GM23338 (cell line): ENCODE results near the gene FSIP1. TPM values are rescaled to one million over a fixed set of nuclear protein-coding genes. Genes with fewer than 3 reads are reported as not detected.

Experiments
- ATAC-seq: fragments of 200-7000 bp; cut with Tn5 transposase; 3 replicates; pipeline ENCODE4 v1.9.1; 2020
- DNase-seq: peaks from one replicate; pipeline ENCODE4 v3.0.0-alpha.2; 2015; ENCODE audit warnings: low spot score
- H2AFZ ChIP-seq: fragments of 200-600 bp; sonication (generic); 2 replicates; pipeline ENCODE4 v1.8.0; 2016; ENCODE audit warnings: antibody characterized with exemption, mild to moderate bottlenecking, moderate library complexity
- H3F3A ChIP-seq: fragments of 200-600 bp; sonication (generic); replicated peaks from 2 replicates; pipeline ENCODE4 v1.8.0; 2017; ENCODE audit warnings: antibody characterized with exemption, mixed run types, low read depth
- H3K27ac ChIP-seq: fragments of 200-600 bp; sonication (generic); 2 replicates; pipeline ENCODE4 v1.6.1; 2016; ENCODE audit warnings: low read depth
- H3K27me3 ChIP-seq: fragments of 200-600 bp; sonication (generic); 2 replicates; pipeline ENCODE4 v1.8.0; 2016; ENCODE audit warnings: mild to moderate bottlenecking, mixed run types, moderate library complexity; ENCODE audit not compliant: insufficient read depth
- H3K36me3 ChIP-seq: fragments of 200-600 bp; sonication (generic); 2 replicates; pipeline ENCODE4 v1.8.0; 2016; ENCODE audit warnings: mild to moderate bottlenecking; ENCODE audit not compliant: insufficient read depth
- H3K4me1 ChIP-seq: fragments of 200-600 bp; sonication (generic); 2 replicates; pipeline ENCODE4 v1.8.0; 2016; ENCODE audit warnings: mild to moderate bottlenecking, moderate library complexity; ENCODE audit not compliant: insufficient read depth
- H3K4me2 ChIP-seq: fragments of 200-600 bp; sonication (generic); 2 replicates; pipeline ENCODE4 v1.7.1; 2017; ENCODE audit warnings: mixed run types
- H3K4me3 ChIP-seq: fragments of 200-600 bp; sonication (generic); 2 replicates; pipeline ENCODE4 v1.6.1; 2016; ENCODE audit warnings: mixed run types
- H3K79me2 ChIP-seq: fragments of 200-600 bp; sonication (generic); replicated peaks from 2 replicates; pipeline ENCODE4 v1.8.0; 2017; ENCODE audit warnings: mild to moderate bottlenecking; ENCODE audit not compliant: insufficient read depth
- H3K9me2 ChIP-seq: fragments of 200-600 bp; sonication (generic); 2 replicates; pipeline ENCODE4 v1.8.0; 2017; ENCODE audit not compliant: insufficient read depth
- H4K20me1 ChIP-seq: fragments of 200-600 bp; sonication (generic); replicated peaks from 2 replicates; pipeline ENCODE4 v1.8.0; 2017; ENCODE audit warnings: mild to moderate bottlenecking; ENCODE audit not compliant: insufficient read depth
- H3K27ac Mint-ChIP-seq: 2 replicates; pipeline ENCODE4 v1.8.0; 2020; ENCODE audit warnings: inconsistent platforms, mild to moderate bottlenecking, moderate library complexity, mixed read lengths
- H3K27me3 Mint-ChIP-seq: 3 replicates; pipeline ENCODE4 v1.8.0; 2022; ENCODE audit warnings: low read depth, mild to moderate bottlenecking, moderate library complexity, mixed read lengths, inconsistent platforms; ENCODE audit not compliant: insufficient read depth, poor library complexity
- H3K36me3 Mint-ChIP-seq: 3 replicates; pipeline ENCODE4 v1.8.0; 2021; ENCODE audit warnings: low read depth, mild to moderate bottlenecking, inconsistent platforms, moderate library complexity, mixed read lengths
- H3K4me1 Mint-ChIP-seq: 3 replicates; pipeline ENCODE4 v1.8.0; 2020; ENCODE audit warnings: mild to moderate bottlenecking, inconsistent platforms, mixed read lengths
- H3K4me3 Mint-ChIP-seq: 3 replicates; pipeline ENCODE4 v1.8.0; 2021; ENCODE audit warnings: moderate library complexity, mild to moderate bottlenecking, inconsistent platforms, mixed read lengths
- H3K9me3 Mint-ChIP-seq: 3 replicates; pipeline ENCODE4 v1.8.0; 2020; ENCODE audit warnings: moderate library complexity, mild to moderate bottlenecking, inconsistent platforms, mixed read lengths
- CREB1 ChIP-seq: fragments of 250-450 bp; sonication (Bioruptor Pico); IDR thresholded peaks from 2 replicates; pipeline ENCODE4 v1.5.0; 2020; ENCODE audit warnings: low read depth, mild to moderate bottlenecking, moderate library complexity
- ETS1 ChIP-seq: IDR thresholded peaks from 2 replicates; pipeline ENCODE4 v1.6.1; 2016; ENCODE audit warnings: antibody characterized with exemption
- EZH2phosphoT487 ChIP-seq: fragments of 200-600 bp; sonication (generic); IDR thresholded peaks from one replicate; pipeline ENCODE4 v1.8.1; 2018; ENCODE audit warnings: antibody characterized with exemption; ENCODE audit not compliant: unreplicated experiment
- POLR2AphosphoS5 ChIP-seq: IDR thresholded peaks from 2 replicates; pipeline ENCODE4 v1.6.1; 2016; ENCODE audit warnings: antibody characterized with exemption, low read depth
- STAT1 ChIP-seq: IDR thresholded peaks from one replicate; pipeline ENCODE4 v1.6.1; 2016; ENCODE audit warnings: antibody characterized with exemption; ENCODE audit not compliant: unreplicated experiment
- ZNF114 ChIP-seq: fragments of 250-450 bp; sonication (Bioruptor Pico); IDR thresholded peaks from 2 replicates; pipeline ENCODE4 v1.5.0; 2020; ENCODE audit warnings: mild to moderate bottlenecking, moderate library complexity
- ZNF331 ChIP-seq: fragments of 250-450 bp; sonication (Bioruptor Pico); IDR thresholded peaks from 2 replicates; pipeline ENCODE4 v1.5.0; 2020; ENCODE audit warnings: low read depth, mild to moderate bottlenecking, moderate library complexity
- polyA plus RNA-seq: library from polyadenylated mRNA; unstranded; fragments of >200 nt; fragmentation: Nextera tagmentation; extraction: Ambion mirVana; gene quantifications from 2 replicates; pipeline ENCODE4 v1.2.1, GENCODE V29; 2016
- total RNA-seq: library from RNA; depleted of rRNA; stranded (reverse); fragments of >200 nt; shearing (Covaris generic); gene quantifications from 2 replicates; pipeline ENCODE4 v1.2.3, GENCODE V29; 2014
- TF ChIP-seq, protein P1 (sequence below): fragments of 250-450 bp; sonication (Bioruptor Pico); IDR thresholded peaks from 2 replicates; pipeline ENCODE4 v1.5.0; 2020; ENCODE audit warnings: mild to moderate bottlenecking, moderate library complexity
- TF ChIP-seq, protein P2 (sequence below), 2 experiments: fragments of 200-600 bp in 1 of 2; sonication (generic) in 1 of 2; conservative IDR thresholded peaks; 2 replicates each; pipeline versions ENCODE4 v1.5.1 to v1.6.1; 2016 to 2017; ENCODE audit warnings: antibody characterized with exemption in 2 of 2, low read depth in 2 of 2, mild to moderate bottlenecking in 2 of 2, moderate library complexity in 1 of 2

Gene FSIP1
- total and polyA plus RNA-seq, 2 experiments from 2014 or later: 0.92 to 2.1 TPM

DNA sequence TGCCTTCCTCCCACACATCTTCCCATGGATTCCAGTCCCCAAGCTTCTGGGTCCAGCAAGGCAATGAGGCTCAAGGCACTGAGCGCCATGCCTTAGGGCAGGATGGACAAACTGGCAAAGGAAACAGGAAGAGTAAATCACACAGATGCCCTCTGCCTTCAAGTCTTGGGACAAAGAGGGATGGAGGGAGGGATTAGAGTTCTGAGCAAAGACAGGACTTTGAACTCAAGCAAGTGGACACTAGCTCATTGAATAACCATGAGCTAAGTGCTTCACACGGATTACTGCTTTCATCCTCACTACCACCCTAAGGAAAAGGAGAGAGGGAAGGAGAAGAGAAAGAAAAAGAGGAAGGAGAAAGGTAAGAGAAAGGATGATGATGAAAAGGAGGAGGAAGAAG lies 209.4 kb downstream of the FSIP1 start (continued):
- TF ChIP-seq, protein P1, sequence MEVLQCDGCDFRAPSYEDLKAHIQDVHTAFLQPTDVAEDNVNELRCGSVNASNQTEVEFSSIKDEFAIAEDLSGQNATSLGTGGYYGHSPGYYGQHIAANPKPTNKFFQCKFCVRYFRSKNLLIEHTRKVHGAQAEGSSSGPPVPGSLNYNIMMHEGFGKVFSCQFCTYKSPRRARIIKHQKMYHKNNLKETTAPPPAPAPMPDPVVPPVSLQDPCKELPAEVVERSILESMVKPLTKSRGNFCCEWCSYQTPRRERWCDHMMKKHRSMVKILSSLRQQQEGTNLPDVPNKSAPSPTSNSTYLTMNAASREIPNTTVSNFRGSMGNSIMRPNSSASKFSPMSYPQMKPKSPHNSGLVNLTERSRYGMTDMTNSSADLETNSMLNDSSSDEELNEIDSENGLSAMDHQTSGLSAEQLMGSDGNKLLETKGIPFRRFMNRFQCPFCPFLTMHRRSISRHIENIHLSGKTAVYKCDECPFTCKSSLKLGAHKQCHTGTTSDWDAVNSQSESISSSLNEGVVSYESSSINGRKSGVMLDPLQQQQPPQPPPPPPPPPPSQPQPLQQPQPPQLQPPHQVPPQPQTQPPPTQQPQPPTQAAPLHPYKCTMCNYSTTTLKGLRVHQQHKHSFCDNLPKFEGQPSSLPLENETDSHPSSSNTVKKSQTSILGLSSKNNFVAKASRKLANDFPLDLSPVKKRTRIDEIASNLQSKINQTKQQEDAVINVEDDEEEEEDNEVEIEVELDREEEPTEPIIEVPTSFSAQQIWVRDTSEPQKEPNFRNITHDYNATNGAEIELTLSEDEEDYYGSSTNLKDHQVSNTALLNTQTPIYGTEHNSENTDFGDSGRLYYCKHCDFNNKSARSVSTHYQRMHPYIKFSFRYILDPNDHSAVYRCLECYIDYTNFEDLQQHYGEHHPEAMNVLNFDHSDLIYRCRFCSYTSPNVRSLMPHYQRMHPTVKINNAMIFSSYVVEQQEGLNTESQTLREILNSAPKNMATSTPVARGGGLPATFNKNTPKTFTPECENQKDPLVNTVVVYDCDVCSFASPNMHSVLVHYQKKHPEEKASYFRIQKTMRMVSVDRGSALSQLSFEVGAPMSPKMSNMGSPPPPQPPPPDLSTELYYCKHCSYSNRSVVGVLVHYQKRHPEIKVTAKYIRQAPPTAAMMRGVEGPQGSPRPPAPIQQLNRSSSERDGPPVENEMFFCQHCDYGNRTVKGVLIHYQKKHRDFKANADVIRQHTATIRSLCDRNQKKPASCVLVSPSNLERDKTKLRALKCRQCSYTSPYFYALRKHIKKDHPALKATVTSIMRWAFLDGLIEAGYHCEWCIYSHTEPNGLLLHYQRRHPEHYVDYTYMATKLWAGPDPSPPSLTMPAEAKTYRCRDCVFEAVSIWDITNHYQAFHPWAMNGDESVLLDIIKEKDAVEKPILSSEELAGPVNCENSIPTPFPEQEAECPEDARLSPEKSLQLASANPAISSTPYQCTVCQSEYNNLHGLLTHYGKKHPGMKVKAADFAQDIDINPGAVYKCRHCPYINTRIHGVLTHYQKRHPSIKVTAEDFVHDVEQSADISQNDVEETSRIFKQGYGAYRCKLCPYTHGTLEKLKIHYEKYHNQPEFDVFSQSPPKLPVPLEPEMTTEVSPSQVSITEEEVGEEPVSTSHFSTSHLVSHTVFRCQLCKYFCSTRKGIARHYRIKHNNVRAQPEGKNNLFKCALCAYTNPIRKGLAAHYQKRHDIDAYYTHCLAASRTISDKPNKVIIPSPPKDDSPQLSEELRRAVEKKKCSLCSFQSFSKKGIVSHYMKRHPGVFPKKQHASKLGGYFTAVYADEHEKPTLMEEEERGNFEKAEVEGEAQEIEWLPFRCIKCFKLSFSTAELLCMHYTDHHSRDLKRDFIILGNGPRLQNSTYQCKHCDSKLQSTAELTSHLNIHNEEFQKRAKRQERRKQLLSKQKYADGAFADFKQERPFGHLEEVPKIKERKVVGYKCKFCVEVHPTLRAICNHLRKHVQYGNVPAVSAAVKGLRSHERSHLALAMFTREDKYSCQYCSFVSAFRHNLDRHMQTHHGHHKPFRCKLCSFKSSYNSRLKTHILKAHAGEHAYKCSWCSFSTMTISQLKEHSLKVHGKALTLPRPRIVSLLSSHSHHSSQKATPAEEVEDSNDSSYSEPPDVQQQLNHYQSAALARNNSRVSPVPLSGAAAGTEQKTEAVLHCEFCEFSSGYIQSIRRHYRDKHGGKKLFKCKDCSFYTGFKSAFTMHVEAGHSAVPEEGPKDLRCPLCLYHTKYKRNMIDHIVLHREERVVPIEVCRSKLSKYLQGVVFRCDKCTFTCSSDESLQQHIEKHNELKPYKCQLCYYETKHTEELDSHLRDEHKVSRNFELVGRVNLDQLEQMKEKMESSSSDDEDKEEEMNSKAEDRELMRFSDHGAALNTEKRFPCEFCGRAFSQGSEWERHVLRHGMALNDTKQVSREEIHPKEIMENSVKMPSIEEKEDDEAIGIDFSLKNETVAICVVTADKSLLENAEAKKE: no peak
- TF ChIP-seq ZNF114 (CRISPR knock-in tag) (no peak), ZNF331 (CRISPR knock-in tag) (no peak), STAT1 (no peak), ETS1 (no peak), CREB1 (no peak)
- TF ChIP-seq, protein P2, sequence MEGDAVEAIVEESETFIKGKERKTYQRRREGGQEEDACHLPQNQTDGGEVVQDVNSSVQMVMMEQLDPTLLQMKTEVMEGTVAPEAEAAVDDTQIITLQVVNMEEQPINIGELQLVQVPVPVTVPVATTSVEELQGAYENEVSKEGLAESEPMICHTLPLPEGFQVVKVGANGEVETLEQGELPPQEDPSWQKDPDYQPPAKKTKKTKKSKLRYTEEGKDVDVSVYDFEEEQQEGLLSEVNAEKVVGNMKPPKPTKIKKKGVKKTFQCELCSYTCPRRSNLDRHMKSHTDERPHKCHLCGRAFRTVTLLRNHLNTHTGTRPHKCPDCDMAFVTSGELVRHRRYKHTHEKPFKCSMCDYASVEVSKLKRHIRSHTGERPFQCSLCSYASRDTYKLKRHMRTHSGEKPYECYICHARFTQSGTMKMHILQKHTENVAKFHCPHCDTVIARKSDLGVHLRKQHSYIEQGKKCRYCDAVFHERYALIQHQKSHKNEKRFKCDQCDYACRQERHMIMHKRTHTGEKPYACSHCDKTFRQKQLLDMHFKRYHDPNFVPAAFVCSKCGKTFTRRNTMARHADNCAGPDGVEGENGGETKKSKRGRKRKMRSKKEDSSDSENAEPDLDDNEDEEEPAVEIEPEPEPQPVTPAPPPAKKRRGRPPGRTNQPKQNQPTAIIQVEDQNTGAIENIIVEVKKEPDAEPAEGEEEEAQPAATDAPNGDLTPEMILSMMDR (conservative IDR thresholded peaks at IDR 0.05; ENCODE audit: low read depth in 2 of 2): no peak

GRCh38 chr15:39565851-39566250 lies 216.8 kb downstream of the FSIP1 start:
- Mint-ChIP-seq H3K27ac (no peak overlapping the region), H3K36me3 (no peaks in the 10 kb centered on the region), H3K4me1 (no peaks in the 10 kb centered on the region), H3K9me3 (no peaks in the 10 kb centered on the region), H3K27me3 (no peaks in the 10 kb centered on the region), H3K4me3 (no peak overlapping the region)
- Histone ChIP-seq H3K4me1 (no peaks in the 10 kb centered on the region), H3K4me2 (no peak overlapping the region), H3K9me2 (0 out of 2 replicates have a peak, but pooled peaks cover 3% of the 10 kb centered on the region), H2AFZ (no peak overlapping the region), H3K4me3 (no peak overlapping the region), H3K27me3 (no peaks in the 10 kb centered on the region), H3K27ac (no peak overlapping the region), H3F3A (no peaks in the 10 kb centered on the region), H3K36me3 (no peaks in the 10 kb centered on the region), H3K79me2 (no peaks in the 10 kb centered on the region), H4K20me1 (no peaks in the 10 kb centered on the region)
- ATAC-seq (no peak), DNase-seq (no peak)
- no peak for TF ChIP-seq ZNF331 (CRISPR knock-in tag)
- no peak for TF ChIP-seq POLR2AphosphoS5
- no peak for TF ChIP-seq EZH2phosphoT487
- TF ChIP-seq, protein P2 (conservative IDR thresholded peaks at IDR 0.05; ENCODE audit: low read depth in 2 of 2): no peak
